Kidney tubule cell (primary cell): Measurements from ENCODE around the gene CDH4.

ENCODE experiments used
- DNase-seq: peaks from one replicate; pipeline ENCODE4 v3.0.0-alpha.2; 2018; ENCODE audit warnings: low spot score

The CDH4 gene

GRCh38 chr20:61865353-61865752 is 613.3 kb downstream of the CDH4 start:
- DNase-seq: no peak

- DNase-seq: no peak
Observed at GRCh38 chr20:61866165-61866564, 614.1 kb downstream of the CDH4 start.

- no peak for DNase-seq
Observed at GRCh38 chr20:61868006-61868405, 615.9 kb downstream of the CDH4 start.

GRCh38 chr20:61868466-61869090 is 616.5 kb downstream of the CDH4 start:
- DNase-seq: no peak

- DNase-seq: no peak
Observed at GRCh38 chr20:61869750-61870507, 617.9 kb downstream of the CDH4 start.

GRCh38 chr20:61871160-61871559 is 619.1 kb downstream of the CDH4 start:
- DNase-seq: no peak

GRCh38 chr20:61871913-61872312 is 619.9 kb downstream of the CDH4 start:
- no peak for DNase-seq

GRCh38 chr20:61872371-61872900 is 620.4 kb downstream of the CDH4 start:
- DNase-seq: no peak

GRCh38 chr20:61873651-61874420 is 621.8 kb downstream of the CDH4 start:
- DNase-seq: no peak

- peak; percentile 55 for DNase-seq
Observed at GRCh38 chr20:61874421-61875068, 622.5 kb downstream of the CDH4 start.

- DNase-seq: peak; percentile 2
Observed at GRCh38 chr20:61875221-61875885, 623.3 kb downstream of the CDH4 start.

GRCh38 chr20:61875996-61876395 is 623.9 kb downstream of the CDH4 start:
- DNase-seq: no peak

- no peak for DNase-seq
Observed at GRCh38 chr20:61876952-61877728, 625.1 kb downstream of the CDH4 start.

- DNase-seq: no peak
Observed at GRCh38 chr20:61877776-61878477, 625.9 kb downstream of the CDH4 start.

GRCh38 chr20:61878478-61879302 is 626.6 kb downstream of the CDH4 start:
- no peak for DNase-seq

- no peak for DNase-seq
Observed at GRCh38 chr20:61879303-61879620, 627.2 kb downstream of the CDH4 start.

GRCh38 chr20:61879694-61880093 is 627.6 kb downstream of the CDH4 start:
- no peak for DNase-seq

GRCh38 chr20:61880706-61881105 is 628.6 kb downstream of the CDH4 start:
- no peak for DNase-seq

- no peak for DNase-seq
Observed at GRCh38 chr20:61881416-61881815, 629.4 kb downstream of the CDH4 start.
